GM18519 (cell line): ENCODE results near the gene KYNU.
"Not testable (repeated sequence)": the region's sequence is repeated elsewhere in the genome, so short reads cannot be mapped to it uniquely, and the experiment has no call there.

Experiments
- ATAC-seq: cut with Tn5 transposase; IDR thresholded peaks from one replicate; pipeline ENCODE4 v1.9.1; 2021; ENCODE audit warnings: mild to moderate bottlenecking, moderate library complexity; ENCODE audit not compliant: unreplicated experiment, low FRiP score

The KYNU gene

DNA sequence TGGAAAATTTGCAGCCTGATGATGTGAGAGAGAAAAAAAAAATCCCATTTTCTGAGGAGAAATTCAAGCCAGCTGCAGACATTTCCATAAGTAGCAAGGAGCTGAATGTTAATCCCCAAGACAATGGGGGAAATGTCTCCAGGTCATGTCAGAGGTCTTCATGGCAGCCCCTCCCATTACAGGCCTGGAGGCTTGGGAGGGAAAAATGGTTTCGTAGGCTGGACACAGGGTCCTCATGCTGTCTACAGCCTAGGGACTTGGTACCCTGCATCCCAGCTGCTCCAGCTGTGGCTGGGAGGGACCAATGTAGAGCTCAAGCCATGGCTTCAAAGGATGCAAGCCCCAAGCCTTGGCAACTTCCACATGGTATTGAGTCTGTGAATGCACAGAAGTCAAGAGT lies 198.2 kb downstream of the KYNU start:
- no peak for ATAC-seq

DNA sequence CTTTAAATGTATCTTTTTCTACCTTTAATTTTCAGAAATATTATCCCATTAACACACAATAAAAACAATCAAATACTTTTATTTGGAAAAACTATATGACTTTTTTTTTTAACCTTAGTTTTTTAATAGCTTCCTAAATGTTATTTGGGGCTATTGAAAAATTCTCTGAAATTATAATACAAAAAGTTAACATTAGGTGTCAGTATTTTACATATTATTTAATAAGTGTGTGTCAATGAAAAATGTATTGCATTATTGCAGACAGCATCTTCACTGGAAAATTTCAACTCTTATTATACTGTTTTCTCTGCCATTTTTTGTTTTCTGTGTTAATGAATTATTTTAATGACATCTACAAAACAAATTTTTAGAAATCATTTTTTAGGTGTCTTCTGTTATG lies 200.6 kb downstream of the KYNU start:
- ATAC-seq = no peak

DNA sequence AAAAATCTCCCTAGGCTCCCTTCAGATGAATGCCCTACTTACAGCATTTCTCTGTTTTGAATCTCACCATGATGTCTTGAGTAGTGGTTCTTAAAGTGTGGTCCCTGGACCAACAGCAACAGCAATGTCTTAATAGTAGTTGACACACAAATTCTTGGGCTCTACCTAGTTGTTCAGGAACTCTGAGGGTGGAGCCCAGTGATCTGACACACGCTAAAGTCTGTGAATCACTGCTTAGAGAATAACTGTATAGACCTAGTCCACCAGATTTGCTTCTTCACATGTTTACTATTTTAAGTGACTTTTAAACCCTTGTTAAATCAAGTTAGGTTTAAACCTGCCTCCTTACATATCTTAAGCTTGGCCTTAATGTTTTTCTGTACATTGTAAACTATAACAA lies 204.2 kb downstream of the KYNU start:
- no peak for ATAC-seq

DNA sequence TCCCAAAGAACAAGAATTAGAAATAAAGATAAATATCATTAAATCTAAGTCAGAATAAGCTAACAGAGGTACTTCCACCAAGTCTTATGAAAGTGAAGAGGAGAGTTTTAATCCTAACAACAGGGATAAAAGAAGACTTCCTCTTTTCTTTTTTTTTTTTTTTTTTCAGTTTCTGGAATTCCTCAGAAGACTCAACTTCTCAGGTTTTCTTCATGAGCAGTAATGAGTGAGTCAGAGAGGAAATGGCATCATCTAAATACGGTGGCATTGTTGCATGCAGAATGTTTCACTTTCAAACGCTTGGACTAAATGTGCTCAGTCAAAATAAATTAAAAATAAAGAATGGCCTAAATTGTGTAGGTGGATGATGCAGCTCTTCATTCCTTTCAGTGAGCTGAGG lies 206.2 kb downstream of the KYNU start:
- peak; percentile 51 for ATAC-seq

DNA sequence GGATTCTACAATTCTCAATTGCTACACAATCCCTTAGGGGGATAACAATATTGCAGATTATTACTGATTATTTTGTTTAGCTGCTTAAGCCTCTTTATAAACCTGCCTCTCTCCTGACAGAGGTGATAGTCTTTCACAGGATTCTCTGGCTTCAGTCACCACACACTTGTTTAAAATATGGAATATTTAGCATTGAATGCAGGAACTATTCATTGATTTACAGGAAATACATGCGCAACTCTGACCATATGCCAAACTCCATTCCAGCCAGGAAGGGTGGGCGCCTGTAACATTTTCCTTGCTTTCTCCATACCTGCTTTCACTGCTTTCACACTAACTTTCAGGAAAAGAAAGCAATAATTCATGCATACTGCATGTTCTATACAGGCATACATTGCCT lies 207.0 kb downstream of the KYNU start:
- ATAC-seq = no peak

DNA sequence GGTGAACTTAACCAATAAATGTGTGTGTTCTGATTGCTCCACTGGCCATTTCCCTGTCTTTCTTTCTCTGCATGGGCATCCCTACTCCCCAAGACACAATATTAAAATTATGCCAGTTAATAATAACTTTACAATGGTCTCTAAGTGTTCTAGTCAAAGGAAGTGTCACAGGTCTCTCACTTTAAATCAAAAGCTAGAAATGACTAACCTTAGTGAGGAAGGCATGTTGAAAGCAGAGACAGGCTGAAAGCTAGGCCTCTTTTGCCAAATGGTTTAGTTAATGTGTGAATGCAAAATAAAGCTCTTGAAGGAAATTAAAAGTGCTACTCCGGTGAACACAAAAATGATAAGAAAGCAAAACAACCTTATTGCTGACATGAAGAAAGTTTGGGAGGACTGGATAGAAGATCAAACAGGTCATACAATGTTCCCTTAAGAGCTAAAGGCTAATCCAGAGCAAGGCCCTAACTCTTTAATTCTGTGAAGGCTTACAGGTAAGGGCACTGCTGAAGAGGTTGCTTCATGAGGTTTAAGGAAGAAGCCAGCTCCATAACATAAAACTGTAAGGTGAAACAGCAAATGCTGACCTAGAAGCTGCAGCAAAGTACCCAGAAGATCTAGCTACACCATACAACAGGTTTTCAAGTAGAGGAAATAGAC lies 207.8 kb downstream of the KYNU start:
- no peak for ATAC-seq

DNA sequence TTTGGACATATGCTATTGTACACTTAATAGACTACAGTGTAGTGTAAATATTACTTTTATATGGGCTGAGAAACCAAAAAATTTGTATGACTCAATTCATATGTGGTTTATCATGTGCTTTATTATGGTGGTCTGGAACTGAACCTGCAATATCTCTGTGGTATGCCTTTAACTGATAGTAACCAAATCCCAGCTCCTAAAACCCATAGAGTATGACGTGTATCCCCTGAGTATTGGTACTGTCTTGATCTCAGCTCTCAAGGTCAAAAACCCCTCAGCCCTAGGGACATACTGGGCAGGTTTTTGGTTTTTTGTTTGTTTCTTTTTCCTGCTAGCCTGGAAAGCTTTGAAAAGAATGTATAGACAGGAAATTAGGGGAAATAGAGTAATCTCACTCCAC lies 209.6 kb downstream of the KYNU start:
- ATAC-seq = no peak

DNA sequence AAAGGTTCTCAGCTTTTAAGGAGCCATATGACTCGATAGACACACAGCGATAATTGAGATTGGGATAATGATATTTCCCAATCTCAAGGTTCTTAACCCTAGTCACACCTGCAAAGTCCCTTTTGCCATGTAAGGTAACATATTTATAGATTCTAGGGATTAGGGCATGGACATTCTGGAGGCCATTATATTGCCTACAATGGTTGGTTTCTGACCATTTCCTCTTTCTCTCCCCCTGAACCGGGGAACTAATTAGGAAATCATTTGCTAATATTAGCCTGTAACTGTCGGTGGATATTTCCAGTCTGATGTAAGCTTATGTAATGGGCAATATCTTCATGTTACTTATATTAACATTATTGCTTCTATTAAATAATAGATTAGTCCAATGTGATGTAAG lies 210.9 kb downstream of the KYNU start:
- no peak for ATAC-seq

DNA sequence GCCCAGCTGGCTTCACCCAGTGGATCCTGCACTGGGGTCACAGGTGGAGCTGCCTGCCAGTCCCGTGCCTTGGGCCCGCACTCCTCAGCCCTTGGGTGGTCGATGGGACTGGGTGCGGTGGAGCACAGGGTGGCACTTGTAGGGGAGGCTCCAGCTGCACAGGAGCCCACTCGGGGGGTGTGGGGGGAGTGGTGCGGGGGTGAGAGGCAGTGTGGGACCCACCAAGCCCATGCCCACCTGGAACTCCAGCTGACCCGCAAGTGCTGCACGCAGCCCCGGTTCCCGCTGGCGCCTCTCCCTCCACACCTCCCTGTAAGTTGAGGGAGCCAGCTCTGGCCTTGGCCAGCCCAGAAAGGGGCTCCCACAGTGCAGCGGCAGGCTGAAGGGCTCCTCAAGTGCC lies 212.1 kb downstream of the KYNU start:
- ATAC-seq = not testable (repeated sequence)
